RPMI7951 (cell line): ENCODE data around the gene NACC1. TPM values are rescaled to one million over a fixed set of nuclear protein-coding genes. Genes with fewer than 3 reads are reported as not detected.

Experiments
- total RNA-seq: library from RNA; depleted of rRNA; stranded (reverse); fragments of >200 nt; shearing (Covaris generic); gene quantifications from 2 replicates; pipeline ENCODE4 v1.2.3, GENCODE V29; 2014; rRNA removed

The NACC1 gene
- total RNA-seq, 1 experiment from 2014 or later, result 28.0 TPM

Other genes with a start within 250 kb of the NACC1 start
- gene DNASE2, start 236.8 kb upstream of the NACC1 start, total RNA-seq, result 33.6 and 36.1 TPM in 2 replicates
- not detected in 2 replicates for gene KLF1, start 231.1 kb upstream of the NACC1 start, total RNA-seq
- gene GCDH, start 227.1 kb upstream of the NACC1 start, total RNA-seq, result 29.1 and 40.5 TPM in 2 replicates
- 0.20 and 3.0 TPM in 2 replicates for gene SYCE2, start 199.0 kb upstream of the NACC1 start, total RNA-seq
- 60.7 and 83.7 TPM in 2 replicates for gene FARSA, start 184.6 kb upstream of the NACC1 start, total RNA-seq
- 1,708 and 2,160 TPM in 2 replicates for gene CALR, start 179.7 kb upstream of the NACC1 start, total RNA-seq
- gene RAD23A, start 172.4 kb upstream of the NACC1 start, total RNA-seq, result 104 and 123 TPM in 2 replicates
- 41.2 and 65.1 TPM in 2 replicates for gene GADD45GIP1, start 161.0 kb upstream of the NACC1 start, total RNA-seq
- not detected in 2 replicates for gene DAND5, start 148.7 kb upstream of the NACC1 start, total RNA-seq
- 19.6 and 22.5 TPM in 2 replicates for gene NFIX, start 122.8 kb upstream of the NACC1 start, total RNA-seq
- 4.1 and 6.0 TPM in 2 replicates for gene LYL1, start 15.4 kb upstream of the NACC1 start, total RNA-seq
- gene TRMT1, start 1.5 kb upstream of the NACC1 start, total RNA-seq, result 39.7 and 46.4 TPM in 2 replicates
- gene STX10, start 32.1 kb downstream of the NACC1 start, total RNA-seq, result 136 and 162 TPM in 2 replicates
- gene IER2, start 32.1 kb downstream of the NACC1 start, total RNA-seq, result 15.3 and 18.5 TPM in 2 replicates